Measurements from ENCODE around the gene NEK10.

Gene NEK10

DNA sequence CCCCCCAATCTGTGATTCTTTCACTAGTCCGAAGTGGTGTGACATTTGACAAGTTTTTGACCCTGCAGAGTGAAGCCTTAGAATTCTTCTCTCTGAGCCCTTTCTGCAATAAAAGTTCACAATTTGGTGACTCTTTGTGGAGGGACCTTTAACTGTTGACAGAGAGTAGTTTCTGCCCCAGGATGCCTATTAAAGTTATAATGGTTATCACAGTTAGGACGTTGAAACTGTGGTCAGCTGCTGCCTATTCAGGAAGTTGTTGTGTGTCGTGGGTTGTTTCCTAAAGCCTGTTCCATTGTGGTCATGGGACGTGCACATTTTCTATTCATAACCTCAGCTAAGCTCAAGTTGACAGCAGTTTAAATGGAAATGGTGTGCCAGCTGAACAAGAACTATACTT lies 274.5 kb downstream of the NEK10 start:
- DNase-seq: no peak

DNA sequence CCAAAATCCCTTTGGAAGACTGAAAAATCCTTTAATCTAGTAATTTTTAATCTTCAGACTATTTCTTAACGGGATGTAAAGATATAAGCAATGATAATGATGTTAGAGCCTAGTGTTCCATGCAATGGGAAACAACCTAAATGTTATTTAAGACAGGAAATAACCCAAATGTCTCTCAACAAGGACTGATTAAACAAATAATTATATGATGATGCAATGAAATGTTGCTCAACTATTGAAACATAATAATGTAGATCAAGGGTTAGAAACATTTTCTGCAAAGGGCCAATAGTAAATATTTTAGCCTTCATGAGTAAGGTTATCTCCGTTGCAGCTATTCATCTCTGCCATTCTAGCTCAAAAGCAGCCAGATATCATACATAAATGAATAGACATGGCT lies 275.4 kb downstream of the NEK10 start:
- DNase-seq: no peak

DNA sequence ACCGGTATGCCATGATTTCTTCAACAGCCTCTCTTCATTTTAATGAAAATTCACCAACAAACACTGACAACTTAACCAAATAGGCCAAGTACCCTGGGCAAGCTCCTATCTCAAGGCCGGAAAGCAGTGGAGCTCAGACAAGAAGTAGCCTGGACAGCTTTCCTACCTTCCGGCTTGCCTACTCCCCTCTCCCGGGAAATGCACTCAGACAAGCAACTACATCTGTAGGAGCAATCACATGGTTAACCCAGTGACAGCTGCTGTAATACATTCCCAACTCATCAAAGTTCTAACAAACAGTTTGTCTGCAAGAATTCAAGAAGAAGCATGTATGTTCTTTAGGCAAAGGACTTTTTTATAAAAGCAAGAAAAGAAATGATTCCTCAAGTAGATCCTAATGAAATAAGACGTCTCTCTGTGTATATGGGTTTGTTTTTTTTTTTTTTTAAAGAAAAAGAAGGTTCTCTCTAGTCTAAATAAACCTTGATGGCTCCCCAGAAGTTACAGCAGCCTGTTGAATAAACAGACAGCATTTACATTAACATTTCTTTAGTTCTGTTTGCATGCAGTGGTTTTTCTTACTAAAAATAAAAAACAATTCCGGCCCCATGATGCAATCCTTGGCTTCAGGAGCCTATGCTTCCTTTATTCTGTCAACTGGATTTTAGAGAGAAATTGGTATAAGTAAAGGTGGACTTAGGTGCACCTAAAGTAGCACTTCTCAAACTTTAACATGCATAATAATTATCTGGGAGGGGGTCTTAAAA lies 278.7 kb downstream of the NEK10 start:
- no peak for DNase-seq

DNA sequence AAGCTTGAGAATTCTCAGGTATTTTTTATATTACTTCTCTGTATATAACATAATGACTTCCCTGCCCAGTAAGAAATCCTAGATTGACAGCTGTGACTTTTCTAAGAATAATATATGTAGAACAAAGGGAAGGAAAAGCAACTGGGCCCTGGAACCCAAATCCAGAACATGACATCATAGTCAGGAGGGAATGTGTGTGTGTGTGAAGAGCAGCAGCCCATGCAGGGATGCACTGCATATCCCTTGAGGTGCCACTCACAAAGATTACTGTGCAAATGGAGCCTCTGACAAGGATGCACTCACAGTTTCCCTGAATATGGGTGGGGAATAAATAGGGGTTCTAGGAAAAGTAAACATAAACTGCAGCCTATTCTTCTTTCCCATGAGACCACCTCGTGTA lies 279.5 kb downstream of the NEK10 start:
- no peak for DNase-seq

DNA sequence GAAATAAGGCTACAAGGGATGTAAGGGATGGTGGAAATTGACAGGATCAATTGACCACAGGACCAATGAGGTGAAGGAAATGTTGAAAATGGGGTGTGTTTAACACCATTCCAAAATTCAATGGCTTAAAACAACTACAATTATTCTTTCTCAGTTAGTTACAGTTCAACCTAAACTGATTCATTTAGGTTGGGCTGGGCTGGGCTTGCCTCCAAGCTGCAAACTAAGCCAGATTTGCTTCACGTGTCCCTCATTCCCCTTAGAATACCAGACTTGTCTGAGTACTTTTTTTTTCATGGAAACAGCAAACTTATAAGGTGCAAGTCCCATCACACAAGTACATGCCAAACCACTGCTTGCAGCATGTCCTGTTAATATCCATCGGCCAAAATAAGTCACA lies 280.1 kb downstream of the NEK10 start:
- DNase-seq: no peak

DNA sequence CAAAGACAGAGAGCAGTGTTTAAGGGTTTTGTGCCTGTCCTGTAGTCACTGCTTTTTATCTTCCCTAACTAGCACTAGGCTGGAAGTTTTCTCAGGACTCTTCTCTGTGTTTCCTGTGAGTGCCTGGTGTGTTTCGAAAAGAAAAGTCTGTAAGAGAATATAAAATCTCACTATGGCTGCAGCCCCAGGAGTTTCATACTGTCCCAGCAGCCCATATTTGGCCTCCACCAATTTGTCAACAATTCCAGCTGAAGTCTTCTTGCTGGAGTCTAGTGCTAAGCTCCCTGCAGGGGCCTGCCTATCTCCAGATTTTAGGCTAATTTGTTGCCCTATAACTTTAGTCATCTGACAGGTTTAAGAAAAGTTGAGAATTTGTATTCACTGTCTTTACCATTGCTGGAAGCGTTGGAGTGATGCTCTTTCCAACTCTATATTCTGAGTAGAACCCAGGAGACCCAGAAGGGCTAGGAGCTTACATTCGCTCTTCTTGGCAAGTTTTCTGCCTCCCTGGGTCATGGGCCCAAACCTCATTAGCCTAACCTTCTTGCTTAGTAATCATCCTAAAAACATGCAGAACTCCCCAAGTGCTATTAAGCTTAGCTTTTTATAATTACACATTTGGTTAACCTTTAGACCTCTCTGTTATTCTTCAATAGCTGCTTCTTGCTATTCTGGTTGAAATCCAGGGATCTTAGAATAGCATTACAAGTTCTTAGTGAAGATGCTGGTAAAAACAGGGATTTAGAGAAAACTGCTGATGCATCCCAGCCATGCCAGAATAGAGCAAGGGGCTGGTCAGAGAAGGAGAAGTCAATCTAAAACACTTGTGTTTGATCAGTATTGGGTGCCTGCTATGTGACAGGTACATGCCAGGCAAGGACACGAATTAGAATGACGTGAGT lies 283.1 kb downstream of the NEK10 start:
- no peak for DNase-seq

DNA sequence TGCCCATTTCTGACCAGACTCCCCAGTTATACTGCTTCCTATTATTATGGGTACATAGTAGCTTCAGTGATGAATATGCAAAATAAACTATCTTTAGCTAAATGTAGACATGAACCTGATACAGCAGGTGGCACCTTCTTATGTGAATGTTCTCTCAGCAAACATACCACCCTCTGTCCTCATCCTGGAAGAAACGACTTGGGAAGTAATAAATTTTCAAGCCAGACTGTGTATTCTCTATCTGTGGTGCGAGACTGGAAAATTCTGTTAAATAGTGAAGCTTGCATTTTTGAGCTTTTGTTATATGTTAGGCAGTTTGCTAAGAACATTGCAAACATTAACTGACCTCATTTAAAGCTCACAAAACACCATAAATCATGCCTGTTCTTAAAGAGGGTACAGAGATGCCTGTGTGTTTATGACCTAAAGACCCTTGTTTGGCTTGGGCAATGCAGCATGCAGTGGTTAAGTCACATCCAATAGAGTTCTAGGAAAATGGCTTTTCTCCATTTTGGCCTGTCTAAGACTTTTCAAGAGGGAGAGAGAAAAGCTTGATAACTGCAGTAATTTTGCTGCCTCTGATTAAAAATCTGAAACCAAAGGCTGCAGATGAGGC lies 287.1 kb downstream of the NEK10 start:
- DNase-seq: no peak

DNA sequence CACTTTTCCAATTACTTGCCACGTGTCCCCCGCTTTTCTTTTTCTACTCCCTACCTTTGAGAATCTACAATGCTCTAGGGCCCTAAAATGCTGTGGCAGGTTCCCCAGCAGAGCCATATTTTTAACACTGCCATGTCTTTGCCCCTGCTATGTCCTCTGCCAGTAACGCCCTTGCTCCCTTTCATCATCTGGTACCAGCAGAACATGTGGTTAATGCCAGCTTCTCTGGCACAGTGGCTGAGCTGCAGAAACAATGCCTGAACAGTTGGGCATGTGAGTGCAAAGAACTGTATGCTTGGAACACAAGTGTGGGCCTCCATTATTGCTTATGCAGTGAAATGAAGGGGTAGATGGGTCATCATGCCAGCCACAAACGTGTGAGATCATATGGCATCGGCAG lies 287.6 kb downstream of the NEK10 start:
- DNase-seq: no peak

DNA sequence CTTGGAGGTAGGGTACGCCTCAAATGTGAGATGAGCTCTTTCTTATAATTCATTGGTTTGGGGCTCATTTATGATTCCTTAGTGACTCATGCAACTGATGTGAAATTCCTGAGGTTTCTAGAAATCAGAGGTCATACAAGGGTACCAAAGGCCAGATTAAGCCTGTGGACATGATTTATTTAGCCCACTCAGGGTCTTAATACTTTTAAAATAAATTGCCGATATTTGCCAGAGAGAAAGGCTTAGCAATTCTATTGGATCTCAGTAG lies 289.0 kb downstream of the NEK10 start:
- DNase-seq: no peak

DNA sequence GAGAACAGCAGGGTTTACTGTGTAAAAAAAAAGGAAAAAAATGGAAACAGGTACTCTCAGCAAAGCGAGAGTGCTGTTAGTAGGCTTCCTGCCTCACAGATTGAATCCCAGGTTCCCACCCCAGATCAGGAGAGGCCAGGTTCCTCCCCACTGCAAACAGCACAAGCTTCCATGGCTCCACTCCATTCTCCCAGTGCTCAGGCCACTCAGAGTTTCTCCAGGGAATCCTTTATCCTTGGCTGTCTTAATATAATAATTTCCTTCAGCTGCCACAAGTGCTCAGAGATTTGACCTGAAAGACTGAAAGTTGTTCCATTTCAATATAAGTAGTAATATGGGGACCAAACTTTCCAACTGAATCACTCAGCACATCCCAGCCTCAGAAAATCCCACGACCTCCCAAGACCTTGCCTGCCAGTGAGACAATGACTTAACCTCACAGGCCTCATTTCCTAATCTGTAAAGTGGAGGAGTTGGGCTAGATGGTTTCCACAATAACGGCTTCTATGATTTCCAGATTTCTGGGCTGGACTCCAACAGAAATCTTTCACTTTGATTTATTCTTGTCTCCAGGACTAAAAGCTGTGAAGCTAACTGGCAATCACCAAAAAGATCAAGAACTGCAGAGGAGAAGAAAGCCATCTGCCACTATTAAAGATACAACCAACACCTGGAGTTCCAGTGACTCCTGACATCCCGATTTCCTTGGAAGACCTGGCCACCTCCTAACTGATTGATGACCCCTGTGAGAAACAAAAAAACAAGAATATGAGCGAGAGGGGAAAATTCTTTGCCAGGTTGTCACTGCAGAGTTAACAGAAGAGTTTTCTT lies 289.5 kb downstream of the NEK10 start:
- no peak for DNase-seq

DNA sequence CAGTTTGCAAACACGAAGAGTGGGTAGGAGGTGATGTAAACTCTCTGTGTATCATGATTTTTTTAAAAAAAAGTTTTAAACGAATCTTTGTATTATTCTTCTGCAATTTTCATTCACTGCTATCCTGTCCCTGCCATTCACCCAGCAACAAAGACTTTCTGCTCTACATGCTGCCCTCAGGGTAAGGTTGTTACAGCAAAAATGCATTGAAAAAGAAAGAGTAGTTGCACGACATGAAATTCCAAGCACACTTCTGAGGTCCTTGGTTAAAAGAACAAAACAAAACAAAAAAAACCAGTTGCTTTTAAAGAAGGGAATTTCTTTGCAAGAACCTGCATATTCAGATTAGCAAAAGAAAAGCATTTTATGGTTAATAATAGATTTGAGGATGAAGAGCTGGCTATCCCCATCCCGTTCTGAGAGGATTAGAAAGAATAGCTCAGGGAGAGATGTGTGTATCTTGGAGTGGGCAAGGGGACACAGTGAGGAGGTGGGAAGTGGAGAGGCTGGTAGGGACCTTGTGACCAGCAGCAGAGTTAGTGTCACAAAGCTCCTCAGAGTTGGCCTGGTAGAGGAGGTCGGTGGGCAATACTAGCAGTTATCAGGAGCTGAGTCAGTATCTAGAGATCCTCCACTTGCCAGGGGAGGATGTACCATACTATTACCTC lies 290.8 kb downstream of the NEK10 start:
- no peak for DNase-seq

DNA sequence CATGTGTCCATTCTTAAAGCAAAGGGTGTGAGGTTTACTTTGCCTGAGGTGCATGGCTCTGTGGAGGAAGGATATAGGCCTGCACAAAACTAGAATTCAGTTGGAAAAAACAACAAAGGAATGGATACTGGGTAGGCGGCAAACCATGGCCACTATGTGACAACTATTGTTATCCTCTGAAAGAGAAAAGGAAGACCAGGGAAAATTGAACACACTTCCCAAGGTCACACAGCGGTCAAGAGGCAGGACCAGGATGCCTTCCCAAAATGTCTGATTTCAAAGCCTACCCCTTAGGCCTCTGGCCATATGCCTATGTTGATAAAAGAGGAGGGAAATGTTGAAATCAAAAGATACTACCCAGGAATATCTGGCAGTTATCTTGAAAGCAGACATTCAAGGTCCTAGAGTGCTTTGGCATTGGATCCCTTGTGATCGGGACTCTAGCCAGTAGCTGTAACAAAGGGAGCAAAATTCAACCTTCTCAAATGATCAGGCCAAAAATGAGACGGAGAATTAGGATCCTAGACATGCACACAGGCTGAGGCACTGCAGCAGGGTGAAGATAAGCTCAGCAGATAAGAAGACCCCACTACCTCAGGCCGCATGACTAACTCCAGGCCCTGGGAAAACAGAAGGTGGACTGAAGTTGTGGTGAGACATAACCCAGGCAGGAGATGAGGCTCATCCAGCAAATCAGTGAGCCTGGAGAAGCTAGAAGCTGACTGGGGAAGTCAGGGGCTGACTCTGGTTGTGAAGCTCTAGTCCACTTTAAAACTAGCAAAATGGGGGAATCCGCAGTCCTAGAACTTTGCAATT lies 292.2 kb downstream of the NEK10 start:
- no peak for DNase-seq

DNA sequence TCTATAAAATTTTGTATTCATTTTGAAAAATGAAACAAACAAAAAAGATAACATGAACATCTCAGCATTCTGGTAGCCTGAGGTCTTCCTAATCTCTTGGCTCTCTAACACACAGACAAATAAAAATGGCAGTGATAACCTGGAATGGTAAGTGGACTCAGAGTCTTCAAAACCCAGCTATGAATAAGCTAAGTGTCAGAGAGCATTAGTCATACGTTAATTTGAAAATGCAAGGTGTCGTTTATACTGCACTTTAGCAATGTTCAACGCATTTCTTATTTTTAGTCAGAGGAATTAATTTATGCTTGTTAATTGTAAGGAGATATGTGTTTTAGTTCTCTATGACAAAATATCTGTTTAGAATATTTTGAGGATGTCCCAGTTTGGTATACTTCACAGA lies 294.3 kb downstream of the NEK10 start:
- DNase-seq: no peak

DNA sequence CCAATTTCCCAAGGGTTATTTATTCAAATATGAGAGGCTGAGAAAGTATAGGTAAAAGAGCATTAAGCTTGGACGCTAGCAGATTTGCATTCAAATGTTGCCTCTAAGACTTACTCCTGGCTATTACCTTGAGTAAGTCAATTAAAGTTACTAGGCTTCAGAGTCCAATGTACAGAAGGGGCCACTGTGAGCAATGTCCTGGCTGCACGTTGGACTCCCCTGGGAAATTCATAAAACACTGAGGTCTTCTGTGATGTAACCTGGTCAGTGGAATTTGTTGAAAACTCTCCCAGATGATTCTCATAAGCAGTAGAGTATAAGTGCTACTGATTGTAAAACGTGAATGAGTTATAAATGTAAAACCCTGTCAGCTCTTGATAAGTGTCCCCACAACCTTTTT lies 295.3 kb downstream of the NEK10 start:
- no peak for DNase-seq

DNA sequence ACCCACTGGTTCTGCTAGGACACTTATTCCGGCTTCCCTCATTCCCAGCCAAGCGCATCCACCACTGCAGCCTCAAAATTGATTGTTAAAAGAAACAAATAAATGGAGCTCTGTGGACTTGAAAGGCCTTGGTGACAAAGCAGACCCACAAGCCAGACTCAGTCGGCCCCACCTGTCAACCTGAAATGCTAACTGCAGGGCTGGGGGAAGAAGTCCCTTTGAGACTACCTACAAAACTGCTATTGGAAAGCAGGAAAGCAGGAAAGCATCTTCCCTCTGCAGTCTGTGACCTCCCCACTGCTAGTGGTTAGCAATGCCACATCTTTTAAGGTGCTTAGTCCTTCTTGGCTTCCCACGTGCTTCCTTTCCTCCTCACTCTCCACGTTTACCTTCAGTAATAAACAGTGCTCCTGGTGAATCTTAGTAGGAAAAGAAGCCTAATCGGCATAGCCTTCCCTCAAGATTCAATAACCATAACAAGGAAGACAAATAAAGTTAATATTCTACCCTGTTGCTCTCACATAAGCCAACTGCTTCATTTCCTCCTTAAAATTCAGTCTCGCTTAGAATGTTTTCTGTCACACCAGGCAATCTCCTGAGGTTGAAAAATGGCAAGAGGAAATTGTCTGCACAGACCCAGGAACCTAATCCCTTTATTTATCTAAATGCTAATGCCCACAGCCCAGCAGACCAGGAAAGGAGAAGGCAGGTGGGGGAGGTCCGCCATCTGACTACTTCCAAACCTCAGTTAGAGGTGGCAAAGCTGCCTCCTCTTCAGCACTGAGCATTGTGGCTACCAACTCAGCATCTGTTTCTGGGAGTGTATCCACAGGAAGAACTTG lies 296.2 kb downstream of the NEK10 start:
- DNase-seq: no peak

DNA sequence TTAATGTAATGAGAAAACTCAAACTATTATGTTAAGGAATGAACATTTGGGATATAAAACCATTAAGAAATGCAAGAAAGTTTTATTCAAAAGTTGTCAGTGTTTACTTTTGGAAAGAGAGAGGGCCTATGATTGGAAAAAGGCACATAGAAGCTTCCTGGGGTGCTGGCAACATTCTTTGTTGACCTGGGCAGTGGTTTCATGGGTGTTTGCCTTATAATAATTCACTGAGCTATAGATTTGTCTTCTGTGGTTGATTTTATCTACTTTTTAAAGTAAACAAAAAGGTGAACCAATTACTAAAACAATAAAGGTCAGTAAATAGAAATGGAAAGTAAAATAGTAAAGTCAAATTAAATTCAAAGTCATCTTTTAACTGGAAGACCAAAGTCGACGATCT lies 308.8 kb downstream of the NEK10 start:
- DNase-seq: no peak

All from CD4-positive, alpha-beta T cell treated with Interleukin-17A for 1 hour (primary cell).